ENCODE measurements around the gene CCDC92B.

The CCDC92B gene

GRCh38 chr17:2721603-2722002 is 27.8 kb downstream of the CCDC92B start:
- DNase-seq (ENCODE audit: low read depth): no peak
- no peak for TF ChIP-seq CTCF (conservative IDR thresholded peaks at IDR 0.05; ENCODE audit: low read depth, low read length)
- no peak overlapping the region for H3K4me3 ChIP-seq (ENCODE audit: low read length)

- no peak for TF ChIP-seq CTCF (conservative IDR thresholded peaks at IDR 0.05; ENCODE audit: low read depth, low read length)
- DNase-seq (ENCODE audit: low read depth): no peak
- no peak overlapping the region for H3K4me3 ChIP-seq (ENCODE audit: low read length)
These were observed 29.6 kb downstream of the CCDC92B start for GRCh38 chr17:2719861-2720260.

- H3K4me3 ChIP-seq (ENCODE audit: low read length): no peak overlapping the region
- DNase-seq (ENCODE audit: low read depth): no peak
- TF ChIP-seq CTCF (conservative IDR thresholded peaks at IDR 0.05; ENCODE audit: low read depth, low read length): no peak
These were observed 31.1 kb downstream of the CCDC92B start for GRCh38 chr17:2718150-2718938.

- no peak for DNase-seq (ENCODE audit: low read depth)
- H3K4me3 ChIP-seq (ENCODE audit: low read length): no peak overlapping the region
- no peak for TF ChIP-seq CTCF (conservative IDR thresholded peaks at IDR 0.05; ENCODE audit: low read depth, low read length)
These were observed 32.8 kb downstream of the CCDC92B start for GRCh38 chr17:2716649-2717048.

GRCh38 chr17:2713881-2714280 is 35.6 kb downstream of the CCDC92B start:
- DNase-seq (ENCODE audit: low read depth): no peak
- H3K4me3 ChIP-seq (ENCODE audit: low read length): no peak overlapping the region
- TF ChIP-seq CTCF (conservative IDR thresholded peaks at IDR 0.05; ENCODE audit: low read depth, low read length): no peak

GRCh38 chr17:2712300-2713043 is 37.0 kb downstream of the CCDC92B start:
- peak overlapping the region; percentile 59 for H3K4me3 ChIP-seq (ENCODE audit: low read length)
- no peak for DNase-seq (ENCODE audit: low read depth)
- no peak for TF ChIP-seq CTCF (conservative IDR thresholded peaks at IDR 0.05; ENCODE audit: low read depth, low read length)

All from retinal pigment epithelial cell (primary cell).